Measurements from ENCODE around the gene SCGB1D4. TPM values are rescaled to one million over a fixed set of nuclear protein-coding genes. Genes with fewer than 3 reads are reported as not detected.
"Not testable (repeated sequence)": the region's sequence is repeated elsewhere in the genome, so short reads cannot be mapped to it uniquely, and the experiment has no call there.

The SCGB1D4 gene
- total RNA-seq = not detected in 2 replicates

GRCh38 chr11:62298975-62299374 is at the start of gene SCGB1D4:
TSS of gene SCGB1D4 (minus strand) at chr11:62299075. CDS start at chr11:62299010, 65 bp downstream.
- intact Hi-C loops (cut with micrococcal nuclease) = no loop called here

GRCh38 chr11:62345861-62346260 is 47.0 kb upstream of the SCGB1D4 start:
- intact Hi-C loops (cut with micrococcal nuclease) = no loop called here

- intact Hi-C loops (cut with micrococcal nuclease) = no loop called here
Observed at GRCh38 chr11:62344210-62344609, 45.3 kb upstream of the SCGB1D4 start.

- intact Hi-C loops (cut with micrococcal nuclease) = not testable (repeated sequence)
Observed at GRCh38 chr11:62343646-62344190, 44.8 kb upstream of the SCGB1D4 start.

DNA sequence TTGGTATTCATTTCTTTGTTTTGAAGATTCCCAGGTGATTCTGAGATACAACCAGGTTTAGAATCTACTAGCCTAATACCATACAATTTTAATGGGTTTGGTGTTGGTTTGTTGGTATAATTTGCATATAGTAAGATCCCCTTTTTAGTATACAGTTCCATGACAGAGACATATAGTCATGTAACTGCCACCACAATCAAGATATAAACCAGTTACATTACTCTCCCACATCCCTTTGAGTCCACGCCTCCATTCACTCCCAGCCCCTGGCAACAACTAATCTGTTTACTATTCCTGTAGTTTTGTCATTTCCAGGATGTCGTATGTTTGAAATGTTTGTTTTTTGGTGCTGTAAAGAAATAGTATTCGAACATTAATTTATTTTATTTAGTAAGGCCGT is 42.7 kb upstream of the SCGB1D4 start:
- intact Hi-C loops (cut with micrococcal nuclease) = no loop called here

GRCh38 chr11:62340269-62340901 is 41.5 kb upstream of the SCGB1D4 start:
- intact Hi-C loops (cut with micrococcal nuclease) = loop anchor here (1.0 kb wide), 1 partner anchor 38 kb away; no protein-coding TSS in a partner anchor

- intact Hi-C loops (cut with micrococcal nuclease) = no loop called here
Observed at GRCh38 chr11:62338218-62338617, 39.3 kb upstream of the SCGB1D4 start.

- intact Hi-C loops (cut with micrococcal nuclease) = no loop called here
Observed at GRCh38 chr11:62337303-62338181, 38.7 kb upstream of the SCGB1D4 start, which contains the start of gene ASRGL1. TSS of gene ASRGL1 (plus strand) at chr11:62337448. CDS start at chr11:62337978, 530 bp downstream.

DNA sequence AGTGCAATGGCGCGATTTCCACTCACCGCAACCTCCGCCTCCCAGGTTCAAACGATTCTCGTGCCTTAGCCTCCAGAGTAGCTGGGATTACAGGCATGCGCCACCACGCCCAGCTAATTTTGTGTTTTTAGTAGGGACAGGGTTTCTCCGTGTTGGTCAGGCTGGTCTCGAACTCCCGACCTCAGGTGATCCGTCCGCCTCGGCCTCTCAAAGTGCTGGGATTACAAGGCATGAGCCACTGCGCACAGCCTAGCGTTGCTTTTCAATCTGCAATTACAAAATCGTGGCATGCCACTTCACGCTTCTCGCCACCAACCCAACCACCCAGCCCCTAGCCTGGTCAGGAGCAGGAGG is 38.1 kb upstream of the SCGB1D4 start:
- intact Hi-C loops (cut with micrococcal nuclease) = not testable (repeated sequence)

DNA sequence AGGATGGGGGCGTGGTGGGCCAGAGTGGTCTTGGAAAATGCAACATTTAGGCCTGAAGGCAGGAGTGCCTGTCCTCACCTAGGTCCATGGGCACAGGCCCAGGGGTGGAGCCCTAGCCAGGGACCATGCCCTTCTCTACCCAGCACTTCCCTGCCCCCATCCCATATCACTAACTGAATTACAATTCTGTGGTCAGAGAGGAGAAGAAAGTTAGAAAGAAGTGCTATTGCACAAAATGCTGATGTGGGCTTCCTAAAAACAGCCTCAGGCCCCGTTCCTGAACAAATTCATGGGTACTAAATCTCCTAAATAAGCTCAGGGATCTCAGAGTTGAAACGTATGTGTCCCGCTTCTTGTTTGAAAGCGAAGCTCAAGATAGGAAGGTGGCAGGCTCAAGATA is 34.9 kb upstream of the SCGB1D4 start:
- intact Hi-C loops (cut with micrococcal nuclease) = no loop called here

GRCh38 chr11:62331264-62331663 is 32.4 kb upstream of the SCGB1D4 start:
- intact Hi-C loops (cut with micrococcal nuclease) = not testable (repeated sequence)

DNA sequence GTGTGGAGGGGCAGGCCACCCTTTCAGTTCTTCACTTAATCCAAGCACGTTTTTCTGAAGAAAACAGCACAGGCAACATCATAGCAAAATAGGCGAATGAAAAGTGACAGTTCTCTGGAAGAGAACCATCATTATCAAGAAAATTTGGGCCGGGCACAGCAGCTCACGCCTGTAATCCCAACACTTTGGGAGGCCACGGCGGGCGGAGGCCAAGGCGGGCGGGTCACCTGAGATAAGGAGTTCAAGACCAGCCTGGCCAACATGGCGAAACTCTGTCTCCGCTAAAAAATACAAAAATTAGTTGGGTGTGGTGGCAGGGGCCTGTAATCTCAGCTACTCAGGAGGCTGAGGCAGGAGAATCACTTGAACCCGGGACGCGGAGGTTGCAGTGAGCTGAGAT is 28.7 kb upstream of the SCGB1D4 start:
- intact Hi-C loops (cut with micrococcal nuclease) = not testable (repeated sequence)

- intact Hi-C loops (cut with micrococcal nuclease) = not testable (repeated sequence)
Observed at GRCh38 chr11:62326719-62327118, 27.8 kb upstream of the SCGB1D4 start.

DNA sequence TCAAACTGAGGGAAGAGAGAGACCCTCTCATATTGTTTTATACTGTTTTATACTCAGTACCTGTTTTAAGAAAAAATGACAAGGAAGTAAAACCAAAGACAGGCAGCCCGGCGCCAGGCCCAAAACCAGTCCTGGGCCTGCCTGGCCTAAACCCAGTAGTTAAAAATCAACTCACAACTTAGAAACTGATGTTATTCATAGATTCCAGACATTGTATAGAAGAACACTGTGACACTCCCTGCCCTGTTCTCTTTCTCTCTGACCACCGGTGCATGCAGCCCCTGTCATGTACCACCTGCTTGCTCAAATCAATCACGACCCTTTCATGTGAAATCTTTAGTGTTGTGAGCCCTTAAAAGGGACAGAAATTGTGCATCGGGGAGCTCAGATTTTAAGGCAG is 26.9 kb upstream of the SCGB1D4 start:
- intact Hi-C loops (cut with micrococcal nuclease) = not testable (repeated sequence)

DNA sequence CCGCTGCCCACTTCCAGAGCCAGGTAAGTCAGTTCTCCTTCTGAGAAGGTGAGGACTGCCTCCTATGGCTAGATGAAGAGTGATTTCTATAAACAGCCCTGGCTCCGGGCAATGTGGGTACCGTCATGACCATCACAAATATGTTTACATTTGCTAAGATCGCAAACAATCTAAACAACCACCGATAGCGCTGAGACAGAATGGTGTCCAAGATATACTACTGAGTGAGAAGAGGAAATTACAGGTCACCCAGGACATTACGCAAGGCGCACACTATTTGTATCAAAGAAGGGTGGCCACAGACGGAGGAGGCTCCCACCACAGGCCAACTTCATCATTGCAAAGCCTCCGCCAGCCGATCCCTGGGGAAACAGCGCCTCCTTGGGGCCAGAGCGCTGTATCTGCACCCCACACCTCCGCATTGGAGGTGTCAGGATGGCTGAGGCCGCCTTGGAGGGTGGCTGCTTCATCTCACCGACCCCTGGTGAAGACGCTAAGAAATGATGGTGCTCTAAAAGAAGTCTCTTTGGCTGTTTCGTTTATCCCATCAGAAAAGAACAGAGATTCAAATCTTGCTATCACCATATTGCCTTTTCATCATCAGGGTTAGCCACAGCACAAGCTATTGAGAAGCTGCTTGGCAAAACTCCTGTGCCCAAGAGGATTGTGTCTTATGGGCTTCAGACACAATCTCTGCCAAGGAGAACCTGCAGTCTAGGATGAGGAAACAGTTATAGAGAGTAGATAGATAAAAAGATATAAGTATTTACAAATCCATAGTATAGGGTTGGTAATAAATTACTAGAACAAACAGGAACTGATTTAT is 26.1 kb upstream of the SCGB1D4 start:
- intact Hi-C loops (cut with micrococcal nuclease) = no loop called here

DNA sequence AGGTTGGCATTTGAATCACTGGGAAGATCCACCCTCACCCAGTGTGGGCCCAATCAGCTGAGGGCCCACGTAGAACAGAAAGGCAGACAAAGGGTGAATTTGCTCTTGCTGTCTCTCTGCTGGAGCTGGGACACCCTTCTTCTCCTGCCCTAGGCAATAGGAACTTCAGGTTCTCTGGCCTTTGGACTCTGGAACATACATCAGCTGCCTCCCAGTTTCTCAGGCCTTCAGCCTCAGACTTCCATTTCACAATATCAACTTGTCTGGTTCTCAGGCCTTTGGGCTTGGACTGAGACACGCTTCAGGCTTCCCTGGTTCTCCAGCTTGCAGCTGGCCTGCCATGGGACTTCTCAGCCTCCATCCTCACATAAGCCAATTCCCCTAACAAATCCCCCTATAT is 23.6 kb upstream of the SCGB1D4 start:
- intact Hi-C loops (cut with micrococcal nuclease) = no loop called here

GRCh38 chr11:62315431-62315830 is 16.6 kb upstream of the SCGB1D4 start:
- intact Hi-C loops (cut with micrococcal nuclease) = no loop called here

DNA sequence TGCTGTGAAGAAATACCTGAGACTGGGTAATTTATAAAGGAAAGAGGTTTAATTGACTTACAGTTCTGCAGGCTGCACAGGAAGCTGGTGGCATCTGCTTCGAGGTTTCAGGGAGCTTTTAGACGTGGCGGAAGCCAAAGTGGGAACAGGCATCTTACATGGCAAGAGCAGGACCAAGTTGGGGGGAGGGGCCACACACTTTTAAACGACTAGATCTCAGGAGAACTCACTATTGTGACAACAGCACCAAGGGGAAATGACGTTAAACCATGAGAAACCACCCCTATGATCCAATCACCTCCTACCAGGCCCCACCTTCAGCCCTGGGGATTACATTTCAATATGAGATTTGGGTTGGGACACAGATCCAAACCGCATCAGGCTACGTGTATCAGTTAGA is 11.1 kb upstream of the SCGB1D4 start:
- intact Hi-C loops (cut with micrococcal nuclease) = no loop called here

DNA sequence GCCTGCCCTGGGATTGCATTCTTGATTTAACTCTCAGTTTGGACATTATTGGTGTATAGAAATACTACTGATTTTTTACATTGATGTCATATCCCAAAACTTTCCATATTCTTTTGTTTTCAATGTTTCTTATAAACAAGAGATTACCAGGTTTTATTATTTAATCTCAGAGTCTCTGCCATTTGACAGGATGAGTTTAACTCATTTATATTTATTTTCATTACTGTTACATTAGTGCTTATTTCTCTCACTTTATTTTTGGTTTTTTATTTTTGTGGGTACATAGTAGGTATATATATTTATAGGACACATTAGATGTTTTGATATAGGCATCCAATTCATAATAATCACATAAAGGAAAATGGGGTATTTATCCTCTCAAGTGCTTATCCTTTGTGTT is 9.1 kb upstream of the SCGB1D4 start:
- intact Hi-C loops (cut with micrococcal nuclease) = no loop called here

- intact Hi-C loops (cut with micrococcal nuclease) = no loop called here
Observed at GRCh38 chr11:62306227-62306626, 7.4 kb upstream of the SCGB1D4 start.

GRCh38 chr11:62295504-62295903 is 3.4 kb downstream of the SCGB1D4 start:
- intact Hi-C loops (cut with micrococcal nuclease) = no loop called here

Data from T-helper 2 cell treated with Interferon-gamma antibody and Interleukin-4, amounts not matched to agents 100 ng/mL and 5 ng/mL, for 36 hours (primary cell).